ENCODE measurements around the gene ZNF536.

DNA sequence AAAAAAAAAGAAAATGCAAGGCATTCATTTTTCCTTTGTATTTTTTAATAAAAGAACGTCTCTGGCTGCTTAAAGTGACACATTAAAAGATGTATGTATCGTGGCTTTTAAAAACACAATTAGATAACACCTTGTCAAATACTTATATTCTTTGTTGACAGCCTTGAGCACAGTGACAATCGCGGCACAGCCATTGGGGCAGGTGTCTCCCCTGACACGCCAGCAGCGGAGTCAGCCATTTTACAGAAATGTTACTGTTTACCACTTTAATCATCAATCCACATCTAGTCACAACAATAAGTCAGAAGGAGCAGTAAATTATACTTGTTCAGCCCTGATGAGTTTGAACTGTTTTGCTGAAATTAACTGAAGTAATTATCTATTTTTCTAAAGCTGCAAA, 224.1 kb downstream of the ZNF536 start:
- TF ChIP-seq, protein P1, sequence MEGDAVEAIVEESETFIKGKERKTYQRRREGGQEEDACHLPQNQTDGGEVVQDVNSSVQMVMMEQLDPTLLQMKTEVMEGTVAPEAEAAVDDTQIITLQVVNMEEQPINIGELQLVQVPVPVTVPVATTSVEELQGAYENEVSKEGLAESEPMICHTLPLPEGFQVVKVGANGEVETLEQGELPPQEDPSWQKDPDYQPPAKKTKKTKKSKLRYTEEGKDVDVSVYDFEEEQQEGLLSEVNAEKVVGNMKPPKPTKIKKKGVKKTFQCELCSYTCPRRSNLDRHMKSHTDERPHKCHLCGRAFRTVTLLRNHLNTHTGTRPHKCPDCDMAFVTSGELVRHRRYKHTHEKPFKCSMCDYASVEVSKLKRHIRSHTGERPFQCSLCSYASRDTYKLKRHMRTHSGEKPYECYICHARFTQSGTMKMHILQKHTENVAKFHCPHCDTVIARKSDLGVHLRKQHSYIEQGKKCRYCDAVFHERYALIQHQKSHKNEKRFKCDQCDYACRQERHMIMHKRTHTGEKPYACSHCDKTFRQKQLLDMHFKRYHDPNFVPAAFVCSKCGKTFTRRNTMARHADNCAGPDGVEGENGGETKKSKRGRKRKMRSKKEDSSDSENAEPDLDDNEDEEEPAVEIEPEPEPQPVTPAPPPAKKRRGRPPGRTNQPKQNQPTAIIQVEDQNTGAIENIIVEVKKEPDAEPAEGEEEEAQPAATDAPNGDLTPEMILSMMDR (IDR thresholded peaks at IDR 0.05; ENCODE audit: low read depth, low read length): no peak
- TF ChIP-seq POLR2A (IDR thresholded peaks at IDR 0.05; ENCODE audit: extremely low read depth, insufficient read length): no peak
- no peak for TF ChIP-seq MYC (IDR thresholded peaks at IDR 0.05; ENCODE audit: low read depth, low read length)
- TF ChIP-seq, protein P2, sequence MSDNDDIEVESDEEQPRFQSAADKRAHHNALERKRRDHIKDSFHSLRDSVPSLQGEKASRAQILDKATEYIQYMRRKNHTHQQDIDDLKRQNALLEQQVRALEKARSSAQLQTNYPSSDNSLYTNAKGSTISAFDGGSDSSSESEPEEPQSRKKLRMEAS (IDR thresholded peaks at IDR 0.05; ENCODE audit: low read depth, low read length): no peak
